A549 treated with AZD9567 at 1 μM for 4 hours (cell line): ENCODE data around the gene ZNF569. TPM values are rescaled to one million over a fixed set of nuclear protein-coding genes. Genes with fewer than 3 reads are reported as not detected.

Source experiments
- total RNA-seq: library from RNA; stranded (reverse); fragments of 200-300 nt; extraction: Qiagen RNA extraction; gene quantifications from 5 replicates; pipeline ENCODE4 v1.2.3, GENCODE V29; 2022; ENCODE audit not compliant: insufficient read depth

ZNF569 gene
- 2.8 to 5.6 TPM (median 5.2 TPM) in 5 replicates for total RNA-seq

GRCh38 chr19:37466798-37467607, at the start of gene ZNF569:
Gene ZNF569, minus strand, starts transcription at chr19:37467444. Its CDS starts 22,523 bp downstream, at chr19:37444921.

GRCh38 chr19:37506387-37507166, 39.3 kb upstream of the ZNF569 start, which contains the start of gene ZNF793:
Gene ZNF793, plus strand, starts transcription at chr19:37506939. Its CDS starts 16,501 bp downstream, at chr19:37523440.

GRCh38 chr19:37468961-37469777, 1.9 kb upstream of the ZNF569 start, which contains the start of gene ZNF570:
Gene ZNF570, plus strand, starts transcription at chr19:37469356. Its CDS starts 999 bp downstream, at chr19:37470355.

GRCh38 chr19:37370880-37371661, 96.2 kb downstream of the ZNF569 start, which contains the start of gene ZNF527:
Gene ZNF527, plus strand, starts transcription at chr19:37371099. Its CDS starts 3,100 bp downstream, at chr19:37374199.

Other genes starting within 250 kb of the ZNF569 start
- 6.3 to 7.5 TPM (median 6.6 TPM) in 5 replicates for gene ZNF383, start 249.2 kb downstream of the ZNF569 start, total RNA-seq
- 2.2 to 9.7 TPM (median 3.3 TPM) in 5 replicates for gene ZNF527, start 96.3 kb downstream of the ZNF569 start, total RNA-seq
- 2.5 to 4.8 TPM (median 2.9 TPM) in 5 replicates for gene ZNF570, start 1.9 kb upstream of the ZNF569 start, total RNA-seq
- 0.02 to 0.06 TPM (median 0.06 TPM) in 3 of 5 replicates, not detected in the others for gene ZNF793, start 39.5 kb upstream of the ZNF569 start, total RNA-seq
- gene ZNF571, start 127.3 kb upstream of the ZNF569 start, total RNA-seq, result 0.75 to 1.2 TPM (median 0.88 TPM) in 5 replicates
- gene ZNF540, start 127.4 kb upstream of the ZNF569 start, total RNA-seq, result 0.05 to 0.14 TPM (median 0.10 TPM) in 3 of 5 replicates, not detected in the others
- gene ZFP30, start 188.0 kb upstream of the ZNF569 start, total RNA-seq, result 7.0 to 8.9 TPM (median 8.3 TPM) in 5 replicates